ENCODE data around the gene ERC2.

The ERC2 gene

GRCh38 chr3:55596212-55596611 lies 872.1 kb downstream of the ERC2 start:
- no peak for DNase-seq

DNA sequence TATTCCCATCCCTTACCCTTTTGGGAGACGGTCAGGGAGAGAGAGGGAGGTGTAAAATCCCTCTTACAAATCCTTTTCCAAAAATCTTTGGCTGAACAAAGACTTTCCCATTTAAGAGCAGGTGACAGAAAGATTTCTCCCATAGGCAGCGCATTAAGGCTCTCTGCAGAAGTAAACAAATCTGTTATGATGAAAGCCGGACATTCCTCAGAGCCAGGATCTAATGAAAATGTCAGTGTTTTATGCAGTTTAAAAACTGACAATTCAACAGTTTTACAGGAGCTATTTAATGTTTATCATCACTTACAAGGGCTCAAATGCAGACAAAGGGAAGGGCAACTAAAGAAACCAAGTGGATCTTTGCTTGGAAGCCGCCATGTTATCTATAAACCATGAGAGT lies 872.8 kb downstream of the ERC2 start:
- DNase-seq, result no peak

DNA sequence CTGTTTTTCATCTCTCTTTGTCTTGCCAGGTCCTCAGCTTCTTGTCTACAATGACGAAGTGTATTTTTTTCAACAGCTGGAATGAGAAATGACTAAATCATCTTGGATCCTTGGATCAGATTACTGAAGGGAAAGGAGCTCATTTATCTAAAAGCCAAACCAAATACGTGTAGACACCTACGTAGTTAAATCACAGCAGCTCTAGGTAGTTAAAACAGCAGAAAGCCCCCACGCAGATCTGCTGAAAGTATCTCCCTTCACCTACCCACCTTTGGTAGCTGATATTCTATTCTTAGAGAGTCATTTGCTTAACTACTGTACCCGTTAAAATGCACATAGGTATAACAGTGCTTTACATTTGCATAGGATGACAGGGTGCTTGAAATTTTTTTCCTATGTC lies 875.7 kb downstream of the ERC2 start:
- no peak for DNase-seq

- DNase-seq, result no peak
These were observed 876.4 kb downstream of the ERC2 start for GRCh38 chr3:55591888-55592287.

- DNase-seq, result no peak
These were observed 880.0 kb downstream of the ERC2 start for GRCh38 chr3:55588146-55588765.

DNA sequence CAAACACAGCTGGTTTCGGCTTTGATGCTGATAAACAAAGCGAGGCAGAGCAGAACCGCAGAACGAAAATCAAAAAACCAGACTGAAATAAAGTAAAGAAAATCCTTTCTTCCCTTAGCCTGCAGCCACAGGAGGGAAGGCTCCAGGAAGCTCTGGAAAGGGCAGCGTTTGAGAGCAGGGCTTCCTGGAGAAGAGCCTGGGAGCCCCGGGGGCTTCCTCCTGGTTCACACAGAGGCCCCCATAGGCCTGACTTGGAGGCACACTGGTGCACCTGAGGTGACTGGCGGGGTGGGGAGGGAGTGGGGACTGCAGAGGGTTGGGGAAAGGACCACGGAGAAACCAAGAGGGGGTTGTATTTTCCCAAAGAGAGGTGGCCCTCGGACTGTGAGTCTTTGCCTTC lies 882.4 kb downstream of the ERC2 start:
- no peak for DNase-seq

DNA sequence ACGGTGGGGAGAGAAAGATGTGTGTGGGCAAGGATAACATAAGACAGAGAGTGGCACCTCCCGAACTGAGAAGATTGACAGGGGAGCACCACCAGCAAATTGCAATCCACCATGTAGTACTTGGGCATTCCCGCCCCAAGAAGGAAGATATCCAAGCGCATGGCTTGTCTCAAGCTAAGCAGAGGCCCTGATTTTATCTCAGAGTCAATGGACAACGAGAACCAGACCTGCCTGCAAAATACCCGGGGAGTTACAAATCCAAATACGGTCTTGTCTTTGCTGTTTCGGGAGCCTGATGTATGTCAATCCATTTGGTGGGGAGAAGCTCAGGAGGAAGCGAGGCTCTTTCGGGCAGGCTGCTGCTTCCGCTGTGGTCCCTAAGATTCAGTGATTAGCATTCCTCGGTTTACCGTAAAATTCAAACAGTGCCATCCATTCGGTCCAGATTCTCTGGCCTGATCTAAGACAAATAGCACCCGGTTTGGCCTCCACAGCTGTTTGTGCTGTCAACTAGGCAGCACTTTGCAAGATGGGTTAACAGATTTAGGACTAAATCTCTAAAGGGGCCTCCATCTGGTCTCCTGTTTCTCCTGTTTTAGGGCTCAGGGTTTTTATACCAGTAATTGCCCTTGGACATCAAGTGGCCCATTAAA lies 883.4 kb downstream of the ERC2 start:
- DNase-seq, result no peak

GRCh38 chr3:55584030-55584429 lies 884.2 kb downstream of the ERC2 start:
- DNase-seq, result no peak

GRCh38 chr3:55583475-55583874 lies 884.8 kb downstream of the ERC2 start:
- DNase-seq, result no peak

DNA sequence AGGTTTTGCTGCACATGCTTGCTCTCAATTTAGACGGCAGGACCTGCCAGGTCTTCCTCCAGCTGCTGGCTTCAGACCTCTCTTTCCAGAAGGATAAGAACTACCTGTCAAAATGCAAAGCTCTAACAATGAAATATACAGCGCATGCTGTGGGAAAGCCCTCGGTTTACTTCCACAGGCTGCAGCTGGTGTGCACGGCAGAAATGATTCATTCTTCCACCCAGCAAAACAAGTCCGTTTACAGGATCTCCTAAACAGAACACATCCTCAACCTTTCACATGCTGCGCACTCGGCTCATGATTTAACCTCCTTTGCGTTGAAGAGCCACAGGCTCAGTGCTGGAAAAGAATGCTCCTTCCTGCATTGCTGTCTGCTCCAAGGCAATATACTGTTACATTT lies 888.8 kb downstream of the ERC2 start:
- DNase-seq, result no peak

DNA sequence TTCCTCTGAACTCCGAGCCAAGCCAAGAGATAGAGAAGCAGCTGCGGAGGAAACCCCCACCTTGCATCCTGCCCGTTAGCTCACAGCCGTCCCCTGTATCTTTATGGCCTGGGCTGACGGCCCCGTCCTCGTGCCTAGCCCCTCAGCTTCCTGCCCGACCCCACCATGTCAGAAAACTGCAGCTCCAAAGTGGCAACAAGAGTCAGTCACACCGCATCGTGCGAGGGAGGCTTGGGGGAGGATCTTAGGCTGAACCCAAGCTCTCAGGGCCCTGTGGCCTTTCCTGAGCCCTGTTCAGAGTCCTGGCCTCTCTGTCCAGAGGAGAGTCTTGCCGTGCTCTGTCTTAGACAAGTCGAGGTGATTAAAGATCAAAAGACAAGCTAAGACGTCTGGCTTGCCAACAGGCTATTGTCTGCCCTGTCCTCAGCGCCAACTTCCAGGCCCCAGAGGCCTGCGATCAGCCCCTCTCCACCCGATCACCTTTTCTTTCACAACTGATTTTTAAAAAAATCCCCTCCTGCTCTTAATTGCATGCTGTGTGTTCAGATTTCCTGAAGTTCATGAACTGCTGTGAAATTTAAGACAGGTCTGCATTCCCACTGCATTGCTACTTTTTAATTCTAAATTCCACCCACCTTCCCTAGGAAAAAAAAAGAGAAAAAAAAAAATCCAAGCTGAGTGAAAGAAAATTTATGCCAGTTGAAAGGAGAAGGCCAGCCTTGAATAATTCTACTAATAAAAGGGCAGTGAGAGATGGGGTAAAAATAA lies 891.5 kb downstream of the ERC2 start:
- no peak for DNase-seq

- no peak for DNase-seq
These were observed 893.6 kb downstream of the ERC2 start for GRCh38 chr3:55574671-55575070.

DNA sequence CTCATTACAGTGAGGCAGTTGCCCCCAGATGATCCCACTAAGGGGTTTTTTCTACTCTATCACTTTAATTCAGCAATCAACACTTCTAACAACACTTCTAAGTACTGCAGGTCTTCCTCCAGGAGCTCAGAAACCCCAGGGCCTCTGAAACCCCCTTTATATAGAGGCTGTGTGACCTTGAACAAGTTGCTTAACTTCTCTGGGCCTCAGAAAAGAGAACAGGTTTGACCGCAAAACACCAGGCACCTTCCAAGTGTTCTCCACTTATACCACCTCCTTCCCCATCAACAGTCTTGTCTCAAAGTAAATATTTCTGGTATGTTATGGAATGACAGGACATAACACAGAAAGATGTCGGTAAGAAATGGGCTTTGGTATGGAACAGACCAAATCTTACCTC lies 895.5 kb downstream of the ERC2 start:
- DNase-seq, result no peak

GRCh38 chr3:55571913-55572312 lies 896.4 kb downstream of the ERC2 start:
- no peak for DNase-seq

GRCh38 chr3:55571216-55571813 lies 897.0 kb downstream of the ERC2 start:
- DNase-seq, result no peak

- DNase-seq, result no peak
These were observed 898.0 kb downstream of the ERC2 start for GRCh38 chr3:55570271-55570711.

- no peak for DNase-seq
These were observed 899.2 kb downstream of the ERC2 start for GRCh38 chr3:55569033-55569599.

DNA sequence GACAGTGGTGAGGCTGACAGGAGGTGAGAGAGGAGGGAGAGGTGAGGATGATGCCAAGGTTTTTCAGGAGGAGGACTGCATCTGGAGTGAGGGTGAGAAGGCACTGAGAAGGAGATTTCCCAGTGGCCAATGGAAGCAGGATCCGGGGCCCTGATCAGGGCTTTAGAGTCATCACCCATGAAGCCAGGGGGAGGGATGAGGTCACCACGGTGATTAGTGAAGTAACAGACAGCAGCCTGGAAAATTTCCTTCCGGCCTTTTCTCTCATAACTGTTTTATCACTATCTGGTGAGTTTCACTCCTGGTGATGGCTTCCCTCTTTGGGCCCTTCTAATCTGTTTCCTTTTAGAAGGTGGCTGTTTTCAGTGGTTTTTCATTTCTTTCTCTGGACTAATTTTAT lies 900.7 kb downstream of the ERC2 start:
- no peak for DNase-seq

GRCh38 chr3:55567121-55567520 lies 901.1 kb downstream of the ERC2 start:
- no peak for DNase-seq

GRCh38 chr3:55565521-55565920 lies 902.7 kb downstream of the ERC2 start:
- no peak for DNase-seq

GRCh38 chr3:55564726-55565125 lies 903.5 kb downstream of the ERC2 start:
- no peak for DNase-seq

DNA sequence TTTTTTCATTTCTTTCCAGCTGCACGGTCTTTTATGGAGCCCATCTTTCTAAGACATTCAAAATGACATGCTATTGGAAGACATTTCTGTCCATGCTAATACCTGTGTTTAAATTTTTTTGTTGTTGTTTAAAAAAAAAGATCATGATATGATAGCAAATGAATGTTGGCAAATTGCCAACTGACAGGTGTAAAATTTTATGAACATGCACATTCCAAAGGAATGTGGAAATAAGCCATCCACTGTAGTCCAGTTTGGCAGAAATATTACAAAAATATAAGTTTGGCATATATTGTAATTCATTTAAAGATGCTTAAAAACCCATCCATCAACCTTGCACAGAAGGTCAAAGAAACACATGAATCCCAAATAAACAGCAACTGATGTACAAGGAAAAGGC lies 905.6 kb downstream of the ERC2 start:
- no peak for DNase-seq
